Adrenal gland (tissue), 12 donors: Measurements from ENCODE around the gene DPYD. TPM values are rescaled to one million over a fixed set of nuclear protein-coding genes. Genes with fewer than 3 reads are reported as not detected.

ENCODE experiments used
- DNase-seq, 7 donors: peaks; one replicate each; pipeline ENCODE4 v3.0.0-alpha.2; 2019 to 2020
- H3K27ac ChIP-seq, 5 donors: fragments of 200-600 bp; sonication (generic) in 4 of 5; 1 replicate in 3 of 5; 2 replicates in 2 of 5; pipeline versions ENCODE4 v1.5.1 to v1.8.0; 2016 to 2020; ENCODE audit warnings: mild to moderate bottlenecking in 1 of 5
- H3K27me3 ChIP-seq: fragments of 200-600 bp; 2 replicates; pipeline ENCODE4 v1.8.0; 2021
- H3K36me3 ChIP-seq, 2 donors: fragments of 200-600 bp; replicated peaks in 1 of 2; 1 replicate in 1 of 2; 2 replicates in 1 of 2; pipeline versions ENCODE4 v1.5.1 to v1.8.0; 2018 to 2022
- H3K4me1 ChIP-seq, 2 donors: fragments of 200-600 bp; replicated peaks in 1 of 2; 1 replicate in 1 of 2; 2 replicates in 1 of 2; pipeline versions ENCODE4 v1.5.1 to v1.8.0; 2018 to 2021
- H3K4me3 ChIP-seq, 4 donors: fragments of 200-600 bp; sonication (generic) in 3 of 4; one replicate each; pipeline ENCODE4 v1.5.1; 2016 to 2018
- H3K9me3 ChIP-seq, 3 donors: fragments of 200-600 bp; sonication (generic) in 1 of 3; replicated peaks in 1 of 3; 1 replicate in 2 of 3; 2 replicates in 1 of 3; pipeline versions ENCODE4 v1.5.1 to v1.8.0; 2016 to 2021
- POLR2A ChIP-seq, 2 donors: fragments of 450-650 bp; IDR thresholded peaks; one replicate each; pipeline ENCODE4 v1.6.1; 2017; ENCODE audit warnings: antibody characterized with exemption in 2 of 2, mild to moderate bottlenecking in 2 of 2, moderate library complexity in 1 of 2
- WGBS, 4 donors: extraction: QIAGEN DNeasy Blood & Tissue Kit in 2 of 4; methylation state at CpG; one replicate each; pipeline versions ENCODE4 v1.1.5 to v1.1.7; 2013 to 2017; 5-methylcytosine and 5-hydroxymethylcytosine counted together
- intact Hi-C, 2 donors: fragments of 100-400 bp; cut with DNase I; formaldehyde crosslinking; loops; one replicate each; pipeline versions ENCODE4 v1.14.1 to v1.15.0; 2022 to 2023
- polyA plus RNA-seq, 3 donors: library from polyadenylated mRNA; stranded (reverse); fragments of 200-250 nt in 2 of 3; fragments of 350-450 nt in 1 of 3; fragmentation: Illumina TruSeq in 1 of 3; extraction: RNeasy Lipid Tissue Mini Kit (QIAGEN cat#74804) in 1 of 3; gene quantifications; one replicate each; pipeline ENCODE4 v1.2.3, GENCODE V29; 2013 to 2014
- total RNA-seq, 9 donors: library from RNA; depleted of rRNA in 4 of 9; stranded (reverse); fragments of >200 nt in 4 of 9; fragments of 120-200 nt in 1 of 9; fragmentation: NEBNext Ultra II Directional in 1 of 9; extraction: Animal tissue kit (Norgen Biotek cat#: 25700) in 1 of 9; gene quantifications; one replicate each; pipeline versions ENCODE4 v1.1.0 to v1.2.4, GENCODE V29; 2013 to 2023
- TF ChIP-seq, protein P1 (sequence below), 6 experiments: fragments of 450-650 bp in 4 of 6; fragments of 200-600 bp in 2 of 6; sonication (generic) in 1 of 6; IDR thresholded peaks; 1 replicate in 5 of 6; 2 replicates in 1 of 6; pipeline versions ENCODE4 v1.5.1 to v1.8.0; 2016 to 2021; ENCODE audit warnings: antibody characterized with exemption in 6 of 6, mild to moderate bottlenecking in 2 of 6, moderate library complexity in 1 of 6
- donor health status: healthy with polysubstance abuse.
- donor health status: Bipolar disorder and iron deficiency.
- donor health status: DM: yes; HTN: yes; CAD: no.
- donor health status: DM: no; HTN: no; CAD: no.
- donor health status: DM: no; HTN: no; CAD: no.
- donor health status: DM: yes; HTN: yes; CAD: no.

DPYD gene
- total and polyA plus RNA-seq, 12 donors: 6.6 to 73.1 (median 30.2) TPM

DNA sequence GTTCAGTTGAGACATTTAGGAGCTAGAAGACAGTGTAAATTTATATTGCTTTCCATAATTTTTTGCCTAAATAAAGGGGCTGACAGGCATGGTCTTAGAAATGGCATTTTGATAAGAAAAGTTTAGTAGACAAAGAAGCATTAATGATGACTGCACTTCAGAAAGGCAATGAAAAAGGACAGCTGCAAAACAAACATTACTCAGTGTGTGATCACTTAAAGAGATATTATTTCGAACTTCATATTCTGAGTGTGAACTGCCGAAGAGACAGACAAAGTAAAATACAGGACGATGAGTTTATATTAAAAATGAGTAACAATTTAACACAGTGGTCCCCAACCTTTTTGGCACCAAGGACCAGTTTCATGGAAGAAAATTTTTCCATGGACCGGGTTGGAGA lies 243.1 kb downstream of the DPYD start:
- H3K36me3 ChIP-seq: no peaks in the 10 kb centered on the region
- H3K27ac ChIP-seq: no peak overlapping the region
- no peak for TF ChIP-seq POLR2A (IDR thresholded peaks at IDR 0.05)
- TF ChIP-seq, protein P1, sequence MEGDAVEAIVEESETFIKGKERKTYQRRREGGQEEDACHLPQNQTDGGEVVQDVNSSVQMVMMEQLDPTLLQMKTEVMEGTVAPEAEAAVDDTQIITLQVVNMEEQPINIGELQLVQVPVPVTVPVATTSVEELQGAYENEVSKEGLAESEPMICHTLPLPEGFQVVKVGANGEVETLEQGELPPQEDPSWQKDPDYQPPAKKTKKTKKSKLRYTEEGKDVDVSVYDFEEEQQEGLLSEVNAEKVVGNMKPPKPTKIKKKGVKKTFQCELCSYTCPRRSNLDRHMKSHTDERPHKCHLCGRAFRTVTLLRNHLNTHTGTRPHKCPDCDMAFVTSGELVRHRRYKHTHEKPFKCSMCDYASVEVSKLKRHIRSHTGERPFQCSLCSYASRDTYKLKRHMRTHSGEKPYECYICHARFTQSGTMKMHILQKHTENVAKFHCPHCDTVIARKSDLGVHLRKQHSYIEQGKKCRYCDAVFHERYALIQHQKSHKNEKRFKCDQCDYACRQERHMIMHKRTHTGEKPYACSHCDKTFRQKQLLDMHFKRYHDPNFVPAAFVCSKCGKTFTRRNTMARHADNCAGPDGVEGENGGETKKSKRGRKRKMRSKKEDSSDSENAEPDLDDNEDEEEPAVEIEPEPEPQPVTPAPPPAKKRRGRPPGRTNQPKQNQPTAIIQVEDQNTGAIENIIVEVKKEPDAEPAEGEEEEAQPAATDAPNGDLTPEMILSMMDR (IDR thresholded peaks at IDR 0.05): no peak
- no peak for DNase-seq
- H3K9me3 ChIP-seq: no peaks in the 10 kb centered on the region
- intact Hi-C loops: no loop called here
- WGBS, 4 donors: 90 to 95% (median 94%) methylated on average over 4 of the region's 4 CpGs
- H3K4me1 ChIP-seq: no peaks in the 10 kb centered on the region
- no peak overlapping the region for H3K4me3 ChIP-seq
- H3K27me3 ChIP-seq: no peaks in the 10 kb centered on the region

DNA sequence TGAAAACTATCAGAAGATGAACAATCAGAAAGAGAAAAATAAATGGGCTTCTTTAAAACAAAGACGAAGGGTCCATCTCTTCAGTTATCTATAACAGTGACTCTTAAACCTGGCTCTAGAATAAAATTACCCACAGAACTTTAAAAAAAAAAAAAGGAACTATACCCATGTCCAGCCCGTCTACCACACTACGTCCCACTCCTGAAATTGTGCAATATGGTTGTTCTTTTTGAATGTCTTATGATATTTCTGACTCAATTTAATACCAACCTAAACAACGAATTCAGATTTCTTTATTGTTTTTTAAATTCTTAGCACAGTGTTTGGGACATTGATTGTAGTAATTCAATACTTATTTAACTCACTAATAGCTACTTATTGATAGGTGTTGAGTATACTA lies 246.3 kb downstream of the DPYD start:
- no peak for DNase-seq
- Histone ChIP-seq H3K4me3 (no peak overlapping the region), H3K27me3 (no peaks in the 10 kb centered on the region), H3K9me3 (no peaks in the 10 kb centered on the region), H3K4me1 (no peaks in the 10 kb centered on the region), H3K36me3 (no peaks in the 10 kb centered on the region), H3K27ac (no peak overlapping the region)
- TF ChIP-seq, protein P1 (IDR thresholded peaks at IDR 0.05): no peak
- TF ChIP-seq POLR2A (IDR thresholded peaks at IDR 0.05): no peak
- WGBS, 4 donors: 76 to 84% (median 82%) methylated on average over 4 of the region's 4 CpGs
- intact Hi-C loops: no loop called here

DNA sequence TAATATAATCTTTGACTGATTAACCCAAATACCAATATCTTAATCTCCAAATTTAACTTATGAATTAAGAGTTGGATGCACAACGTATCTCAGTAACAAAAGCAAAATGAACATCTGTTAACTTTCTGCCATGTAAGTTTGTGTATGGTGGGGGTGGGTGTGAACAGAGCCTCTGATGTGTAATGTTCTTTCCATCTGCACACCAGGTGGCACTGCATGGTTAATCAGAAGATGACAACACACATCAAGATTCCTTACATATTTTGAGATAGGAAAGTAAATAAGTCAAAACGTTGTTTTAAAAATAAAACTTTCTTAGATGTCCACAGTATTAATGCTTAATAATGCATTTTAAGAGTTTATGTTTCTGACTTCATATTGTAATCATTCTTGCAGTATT lies 251.9 kb downstream of the DPYD start:
- Histone ChIP-seq H3K9me3 (no peaks in the 10 kb centered on the region), H3K4me1 (no peaks in the 10 kb centered on the region), H3K27ac (no peak overlapping the region), H3K36me3 (no peaks in the 10 kb centered on the region), H3K4me3 (no peak overlapping the region), H3K27me3 (no peaks in the 10 kb centered on the region)
- 48 to 56% (median 52%) methylated on average over 2 of the region's 2 CpGs for WGBS, 4 donors
- intact Hi-C loops: no loop called here
- DNase-seq: no peak
- TF ChIP-seq, protein P1 (IDR thresholded peaks at IDR 0.05): no peak
- no peak for TF ChIP-seq POLR2A (IDR thresholded peaks at IDR 0.05)

- H3K27me3 ChIP-seq: no peaks in the 10 kb centered on the region
- no peaks in the 10 kb centered on the region for H3K9me3 ChIP-seq
- TF ChIP-seq, protein P1 (IDR thresholded peaks at IDR 0.05): no peak
- TF ChIP-seq POLR2A (IDR thresholded peaks at IDR 0.05): no peak
- no peak for DNase-seq
- no peaks in the 10 kb centered on the region for H3K36me3 ChIP-seq
- H3K4me3 ChIP-seq: no peak overlapping the region
- intact Hi-C loops: no loop called here
- H3K4me1 ChIP-seq: no peaks in the 10 kb centered on the region
- WGBS, 4 donors: 69 to 82% (median 76%) methylated on average over 2 of the region's 2 CpGs
- no peak overlapping the region for H3K27ac ChIP-seq
These were observed 260.3 kb downstream of the DPYD start for GRCh38 chr1:97660431-97661105.
